IMR-90 (cell line): ENCODE data around the gene PHPT1. TPM values are rescaled to one million over a fixed set of nuclear protein-coding genes. Genes with fewer than 3 reads are reported as not detected.

Experiments
- ATAC-seq: fragments of 200-7000 bp; cut with Tn5 transposase; 2 replicates; pipeline ENCODE4 v1.9.1; 2020; ENCODE audit warnings: low read depth, mild to moderate bottlenecking, moderate library complexity
- BruUV-seq: library from RNA; stranded (reverse); fragments of 400-500 nt; replicated peaks from 2 replicates; lab custom pipeline; 2021; lab: Mats Ljungman, UMichigan
- CTCF ChIA-PET: fragments of 300-600 bp; formaldehyde crosslinking; extraction: SDS; loops from one replicate; lab custom pipeline; 2021; ENCODE audit warnings: antibody characterized with exemption; lab: Yijun Ruan, JAX
- POLR2A ChIA-PET: fragments of 300-600 bp; sonication (Branson Sonifier 250); formaldehyde crosslinking; loops from one replicate; lab custom pipeline; 2022; ENCODE audit warnings: antibody characterized with exemption; ENCODE audit not compliant: unreplicated experiment; lab: Charles Lee
- DNase-seq: peaks from one replicate; pipeline ENCODE4 v3.0.0; 2013
- H2AFZ ChIP-seq: replicated peaks from 2 replicates; pipeline ENCODE3; 2013; ENCODE audit warnings: low read length, mild to moderate bottlenecking; ENCODE audit not compliant: poor library complexity
- H2AK5ac ChIP-seq: 2 replicates; pipeline ENCODE4 v1.6.1; 2013; ENCODE audit warnings: low read depth, low read length, inconsistent platforms
- H2AK9ac ChIP-seq: replicated peaks from 2 replicates; pipeline ENCODE3; 2013; ENCODE audit warnings: mild to moderate bottlenecking, low read depth, low read length, moderate library complexity; ENCODE audit not compliant: poor library complexity
- H2BK120ac ChIP-seq: 2 replicates; pipeline ENCODE4 v1.6.1; 2013; ENCODE audit warnings: low read depth, low read length, inconsistent platforms
- H2BK15ac ChIP-seq: 3 replicates; pipeline ENCODE4 v1.6.1; 2013; ENCODE audit warnings: low read depth, low read length, inconsistent platforms
- H2BK20ac ChIP-seq: 2 replicates; pipeline ENCODE4 v1.6.1; 2013; ENCODE audit warnings: low read depth, mild to moderate bottlenecking, inconsistent platforms, low read length, moderate library complexity
- H2BK5ac ChIP-seq: 2 replicates; pipeline ENCODE4 v1.6.1; 2013; ENCODE audit warnings: mild to moderate bottlenecking, low read depth, low read length, inconsistent platforms; ENCODE audit not compliant: poor library complexity, severe bottlenecking
- H3K14ac ChIP-seq: replicated peaks from 2 replicates; pipeline ENCODE4 v1.6.1; 2013; ENCODE audit warnings: low read depth, low read length, inconsistent platforms
- H3K18ac ChIP-seq: 2 replicates; pipeline ENCODE4 v1.6.1; 2013; ENCODE audit warnings: low read depth, low read length, control low read depth
- H3K23ac ChIP-seq: 2 replicates; pipeline ENCODE4 v1.6.1; 2013; ENCODE audit warnings: low read depth, low read length, inconsistent platforms
- H3K27ac ChIP-seq: 2 replicates; pipeline ENCODE4 v1.5.1; 2013; ENCODE audit warnings: mild to moderate bottlenecking, control low read depth, low read length; ENCODE audit not compliant: insufficient read depth
- H3K27me3 ChIP-seq: 2 replicates; pipeline ENCODE4 v1.6.1; 2013; ENCODE audit warnings: low read length; ENCODE audit not compliant: control insufficient read depth, insufficient read depth
- H3K36me3 ChIP-seq: 2 replicates; pipeline ENCODE4 v1.6.1; 2013; ENCODE audit warnings: low read length, mixed read lengths; ENCODE audit not compliant: control insufficient read depth, insufficient read depth
- H3K4ac ChIP-seq: 2 replicates; pipeline ENCODE4 v1.6.1; 2013; ENCODE audit warnings: low read depth, low read length, inconsistent platforms
- H3K4me1 ChIP-seq: 2 replicates; pipeline ENCODE4 v1.6.1; 2013; ENCODE audit warnings: low read length, mixed read lengths; ENCODE audit not compliant: control insufficient read depth, insufficient read depth
- H3K4me2 ChIP-seq: 2 replicates; pipeline ENCODE4 v1.6.1; 2013; ENCODE audit warnings: low read depth, mild to moderate bottlenecking, control low read depth, low read length, moderate library complexity
- H3K4me3 ChIP-seq: 2 replicates; pipeline ENCODE4 v1.5.1; 2013; ENCODE audit warnings: low read depth, mild to moderate bottlenecking, control low read depth, low read length, moderate library complexity; ENCODE audit not compliant: insufficient read depth
- H3K56ac ChIP-seq: 2 replicates; pipeline ENCODE4 v1.6.1; 2013; ENCODE audit warnings: low read length, inconsistent platforms; ENCODE audit not compliant: insufficient read depth; ENCODE audit errors: extremely low read depth
- H3K79me1 ChIP-seq, 2 experiments: 2 replicates each; pipeline ENCODE4 v1.6.1; 2013; ENCODE audit warnings: low read length in 2 of 2, inconsistent platforms in 1 of 2, low read depth in 1 of 2
- H3K9ac ChIP-seq: 2 replicates; pipeline ENCODE4 v1.6.1; 2013; ENCODE audit warnings: low read depth, low read length, control low read depth
- H3K9me1 ChIP-seq: 2 replicates; pipeline ENCODE4 v1.6.1; 2013; ENCODE audit warnings: low read length, inconsistent platforms; ENCODE audit not compliant: insufficient read depth
- H3K9me3 ChIP-seq: 2 replicates; pipeline ENCODE4 v1.6.1; 2013; ENCODE audit warnings: low read length; ENCODE audit not compliant: control insufficient read depth, insufficient read depth
- H4K20me1 ChIP-seq: 2 replicates; pipeline ENCODE4 v1.6.1; 2013; ENCODE audit warnings: low read length, inconsistent platforms; ENCODE audit not compliant: insufficient read depth
- H4K5ac ChIP-seq: 2 replicates; pipeline ENCODE4 v1.6.1; 2013; ENCODE audit warnings: mild to moderate bottlenecking, low read depth, low read length, control low read depth
- H4K8ac ChIP-seq, 2 experiments: 2 replicates each; pipeline ENCODE4 v1.6.1; 2013; ENCODE audit warnings: low read depth in 2 of 2, low read length in 2 of 2, control low read depth in 1 of 2, inconsistent platforms in 1 of 2
- H4K91ac ChIP-seq: 2 replicates; pipeline ENCODE4 v1.6.1; 2013; ENCODE audit warnings: low read depth, low read length, inconsistent platforms; ENCODE audit not compliant: insufficient read depth
- FOS ChIP-seq: fragments of 150-350 bp; IDR thresholded peaks from 2 replicates; pipeline ENCODE4 v1.6.1; 2016; ENCODE audit warnings: low read depth, low read length
- MAFK ChIP-seq: IDR thresholded peaks from 2 replicates; pipeline ENCODE4 v1.6.1; 2012; ENCODE audit warnings: low read depth, low read length, improper control_type of control experiment
- RCOR1 ChIP-seq: IDR thresholded peaks from 2 replicates; pipeline ENCODE4 v1.6.1; 2012; ENCODE audit warnings: mild to moderate bottlenecking, low read length, improper control_type of control experiment; ENCODE audit not compliant: insufficient replicate concordance
- SMC3 ChIP-seq: fragments of 150-350 bp; IDR thresholded peaks from 2 replicates; pipeline ENCODE4 v1.6.1; 2016; ENCODE audit warnings: low read depth, mild to moderate bottlenecking, antibody characterized with exemption, low read length, moderate library complexity
- WGBS, 2 experiments: methylation state at CpG; one replicate each; pipeline versions ENCODE4 v1.1.5 to v1.1.7; 2013; ENCODE audit warnings: missing lambda C conversion rate in 2 of 2; ENCODE audit not compliant: insufficient read length in 1 of 2; ENCODE audit errors: extremely low coverage in 2 of 2; 5-methylcytosine and 5-hydroxymethylcytosine counted together
- dilution Hi-C: fragments of 300-500 bp; cut with HindIII; formaldehyde crosslinking; loops from one replicate; pipeline ENCODE4 v1.14.3; 2018; ENCODE audit warnings: low sequenced_read_pairs; ENCODE audit not compliant: unreplicated experiment
- in situ Hi-C: fragments of 300-500 bp; cut with MboI; formaldehyde crosslinking; loops from 3 replicates; pipeline ENCODE4 v1.14.3; 2019; ENCODE audit warnings: low sequenced_read_pairs, inconsistent platforms, mixed read lengths
- intact Hi-C: fragments of 100-400 bp; cut with micrococcal nuclease; formaldehyde crosslinking; loops from 2 replicates; pipeline ENCODE4 v1.10.0; 2022
- polyA plus RNA-seq, 3 experiments: library from polyadenylated mRNA; depleted of rRNA; stranded (reverse); fragments of >200 nt; gene quantifications; 2 replicates each; pipeline ENCODE4 v1.2.3, GENCODE V29; 2012; ENCODE audit warnings: low replicate concordance in 1 of 3
- total RNA-seq: library from RNA; depleted of rRNA; stranded (reverse); fragments of >200 nt; gene quantifications from 2 replicates; pipeline ENCODE4 v1.2.3, GENCODE V29; 2012

Gene PHPT1
- total and polyA plus RNA-seq, 2 of the 4 experiments (the other 2 are of a cell fraction), result 79.8 to 214 TPM

DNA sequence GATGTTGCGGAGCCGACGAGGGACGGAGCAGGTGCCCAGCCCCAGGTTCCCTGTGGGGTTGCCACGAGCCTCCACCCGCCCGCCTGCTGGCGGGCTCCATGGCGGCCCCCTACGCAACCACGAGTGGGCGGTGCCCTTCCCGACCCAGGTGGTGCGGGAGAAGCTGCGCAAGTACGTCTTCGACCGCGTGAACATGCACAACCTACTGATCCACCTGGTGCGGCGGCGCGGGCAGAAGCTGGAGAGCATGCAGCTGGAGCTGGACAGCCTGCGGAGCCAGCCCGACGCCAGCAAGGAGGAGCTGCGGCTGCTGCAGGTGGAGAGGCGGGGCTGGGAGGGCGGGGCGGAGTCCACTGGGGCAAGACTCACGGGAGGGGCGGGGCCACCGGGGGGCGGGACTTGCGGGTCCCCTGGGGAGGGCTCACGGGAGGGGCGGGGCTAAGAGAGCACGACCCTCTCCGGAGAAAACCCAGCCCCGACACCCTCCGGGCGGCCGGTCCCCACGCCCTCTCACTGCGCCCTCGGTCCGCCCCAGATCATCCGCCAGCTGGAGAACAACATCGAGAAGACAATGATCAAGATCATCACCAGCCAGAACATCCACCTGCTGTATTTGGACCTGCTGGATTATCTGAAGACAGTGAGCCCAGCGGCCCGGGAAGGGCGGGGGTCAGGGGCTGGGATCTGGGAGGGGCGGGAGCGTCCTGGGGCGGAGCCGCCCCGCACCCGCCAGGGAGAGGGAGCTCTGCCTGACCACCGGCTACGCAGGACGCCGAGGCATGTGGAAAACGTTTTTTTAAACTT is 49.2 kb upstream of the PHPT1 start:
- H3K4me3 ChIP-seq, result peak overlapping the region; percentile 37

More for the DNA sequence above, 49.2 kb upstream of the PHPT1 start:
- peak; percentile 24 for DNase-seq
- no peak for TF ChIP-seq SMC3
- TF ChIP-seq RCOR1, result no peak
- no peak for TF ChIP-seq FOS
- TF ChIP-seq MAFK, result no peak
- WGBS, 2 experiments, result 1% methylated on average over 12 of the region's 63 CpGs; no CpG with 5 or more reads in 1 of the 2 experiments
- no peaks in the 10 kb centered on the region for H3K9me3 ChIP-seq
- H2BK15ac ChIP-seq, result no peak overlapping the region
- H3K23ac ChIP-seq, result no peak overlapping the region
- no peak overlapping the region for H4K91ac ChIP-seq
- no peak overlapping the region for H2BK20ac ChIP-seq
- H3K79me1 ChIP-seq, result no peaks in the 10 kb centered on the region
- no TSS peak for BruUV-seq
- in situ Hi-C loops, result no loop called here
- intact Hi-C loops, result no loop called here
- H2BK5ac ChIP-seq, result no peak overlapping the region
- ChIA-PET POLR2A (no interaction called here), CTCF (no interaction called here)
- H3K56ac ChIP-seq, result no peak overlapping the region
- peak; percentile 80 for ATAC-seq
- no peaks in the 10 kb centered on the region for H3K36me3 ChIP-seq
- H3K9me1 ChIP-seq, result no peaks in the 10 kb centered on the region
- peak overlapping the region; percentile 88 for H3K4me2 ChIP-seq
- peaks cover 8% of the 10 kb centered on the region for H4K20me1 ChIP-seq
- H2AK9ac ChIP-seq, result no peak overlapping the region
- no peak overlapping the region for H2AK5ac ChIP-seq
- dilution Hi-C loops, result no loop called here
- H4K8ac ChIP-seq, result no peak overlapping the region
- H3K9ac ChIP-seq, result no peak overlapping the region
- no peak overlapping the region for H3K4ac ChIP-seq
- H4K5ac ChIP-seq, result no peak overlapping the region
- H3K4me1 ChIP-seq, result peaks cover 10% of the 10 kb centered on the region
- no peak overlapping the region for H2BK120ac ChIP-seq
- H3K14ac ChIP-seq, result no peak overlapping the region
- peak overlapping the region; percentile 84 for H2AFZ ChIP-seq
- no peak overlapping the region for H3K27ac ChIP-seq
- H3K18ac ChIP-seq, result no peak overlapping the region
- peaks cover 37% of the 10 kb centered on the region for H3K27me3 ChIP-seq
